Measurements from ENCODE around the gene LOXL3. TPM values are rescaled to one million over a fixed set of nuclear protein-coding genes. Genes with fewer than 3 reads are reported as not detected.

Gene LOXL3
- total RNA-seq, 1 experiment from 2014 or later = 4.1 TPM

DNA sequence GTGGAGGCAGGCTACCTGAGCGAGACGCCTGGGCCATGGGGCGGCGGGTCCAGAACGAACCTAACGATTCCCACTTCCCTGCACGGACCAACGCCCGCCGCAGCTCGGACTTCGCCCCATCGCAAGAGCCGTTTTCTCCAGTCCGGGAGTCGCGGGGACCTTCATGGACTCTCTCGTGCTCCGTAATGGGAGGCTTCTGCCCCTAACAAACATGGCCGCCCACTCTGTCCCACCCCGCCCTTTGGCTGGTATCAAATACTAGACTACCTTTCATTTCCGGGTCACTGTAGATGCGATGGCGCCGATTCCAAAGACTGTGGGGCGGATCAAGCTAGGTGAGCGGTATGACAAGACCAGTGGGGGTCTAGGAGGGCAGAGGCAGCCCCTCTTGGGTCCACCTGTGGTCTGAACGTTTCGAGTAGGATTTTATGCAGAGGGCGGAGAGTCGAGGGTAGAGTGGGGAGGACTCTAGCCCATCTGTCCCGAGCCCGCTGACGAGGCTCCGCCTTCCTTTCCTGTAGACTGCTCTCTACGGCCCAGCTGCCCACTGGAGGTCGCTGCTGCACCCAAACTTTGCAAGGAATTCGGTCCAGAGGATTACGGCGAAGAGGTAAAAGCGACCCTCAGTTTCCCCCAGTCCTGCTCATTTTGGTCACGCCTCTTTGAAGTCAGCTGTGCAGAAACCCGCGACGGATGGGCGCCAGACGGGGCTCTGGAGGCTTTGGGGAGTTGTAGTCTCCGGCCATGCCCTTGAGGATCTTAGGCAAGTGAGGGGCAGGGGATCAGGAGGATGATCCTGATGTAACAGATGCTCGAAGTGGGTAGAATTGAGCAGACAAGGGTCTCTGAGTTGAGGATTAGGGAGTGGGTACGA is 70.7 kb downstream of the LOXL3 start, which contains the start of the genes CCDC142 and TTC31 (continued):
- TF ChIP-seq MAX (IDR thresholded peaks at IDR 0.05) (peak; percentile 75), ZBTB33 (IDR thresholded peaks at IDR 0.05; ENCODE audit: extremely low read depth, insufficient replicate concordance, low read length) (peak; percentile 86)

Other genes with a start within 250 kb of the LOXL3 start
- 0.91 TPM for gene SLC4A5, start 210.5 kb downstream of the LOXL3 start, total RNA-seq (2021; ENCODE audit: unreplicated experiment)
- gene DCTN1, start 173.6 kb downstream of the LOXL3 start, total RNA-seq (2021; ENCODE audit: unreplicated experiment) = 129 TPM
- gene C2orf81, start 132.3 kb downstream of the LOXL3 start, total RNA-seq (2021; ENCODE audit: unreplicated experiment) = 6.5 TPM
- 54.9 TPM for gene WDR54, start 132.2 kb downstream of the LOXL3 start, total RNA-seq (2021; ENCODE audit: unreplicated experiment)
- 94.0 TPM for gene RTKN, start 112.0 kb downstream of the LOXL3 start, total RNA-seq (2021; ENCODE audit: unreplicated experiment)
- 24.0 TPM for gene INO80B, start 98.9 kb downstream of the LOXL3 start, total RNA-seq (2021; ENCODE audit: unreplicated experiment)
- gene WBP1, start 95.5 kb downstream of the LOXL3 start, total RNA-seq (2021; ENCODE audit: unreplicated experiment) = 64.7 TPM
- 72.9 TPM for gene MOGS, start 88.6 kb downstream of the LOXL3 start, total RNA-seq (2021; ENCODE audit: unreplicated experiment)
- 65.4 TPM for gene MRPL53, start 81.3 kb downstream of the LOXL3 start, total RNA-seq (2021; ENCODE audit: unreplicated experiment)
- gene CCDC142, start 70.9 kb downstream of the LOXL3 start, total RNA-seq (2021; ENCODE audit: unreplicated experiment) = 15.0 TPM
- gene TTC31, start 70.9 kb downstream of the LOXL3 start, total RNA-seq (2021; ENCODE audit: unreplicated experiment) = 26.4 TPM
- 10.1 TPM for gene LBX2, start 54.3 kb downstream of the LOXL3 start, total RNA-seq (2021; ENCODE audit: unreplicated experiment)
- 39.9 TPM for gene PCGF1, start 46.2 kb downstream of the LOXL3 start, total RNA-seq (2021; ENCODE audit: unreplicated experiment)
- gene TLX2, start 39.5 kb downstream of the LOXL3 start, total RNA-seq (2021; ENCODE audit: unreplicated experiment) = not detected
- gene DQX1, start 27.7 kb downstream of the LOXL3 start, total RNA-seq (2021; ENCODE audit: unreplicated experiment) = 0.98 TPM
- 116 TPM for gene AUP1, start 24.2 kb downstream of the LOXL3 start, total RNA-seq (2021; ENCODE audit: unreplicated experiment)
- 36.2 TPM for gene HTRA2, start 24.0 kb downstream of the LOXL3 start, total RNA-seq (2021; ENCODE audit: unreplicated experiment)
- gene DOK1, start 778 bp upstream of the LOXL3 start, total RNA-seq (2021; ENCODE audit: unreplicated experiment) = 18.8 TPM
- 28.2 TPM for gene M1AP, start 94.4 kb upstream of the LOXL3 start, total RNA-seq (2021; ENCODE audit: unreplicated experiment)
- gene SEMA4F, start 100.3 kb upstream of the LOXL3 start, total RNA-seq (2021; ENCODE audit: unreplicated experiment) = 12.3 TPM